Kidney (tissue), 14 donors: Measurements from ENCODE around the gene UBE3B. TPM values are rescaled to one million over a fixed set of nuclear protein-coding genes. Genes with fewer than 3 reads are reported as not detected.

Source experiments
- DNase-seq, 5 donors: peaks; one replicate each; pipeline ENCODE4 v3.0.0-alpha.2; 2013 to 2020
- FAIRE-seq: peaks from 2 replicates; lab custom pipeline; 2012; peaks lifted over from hg19 to GRCh38; lab: Jason Lieb, UNC
- H3K27ac ChIP-seq, 2 donors: one replicate each; pipeline ENCODE4 v1.7.0; 2013; ENCODE audit warnings: low read depth in 2 of 2, low read length in 2 of 2, inconsistent platforms in 1 of 2
- H3K27me3 ChIP-seq: one replicate; pipeline ENCODE4 v1.7.1; 2013; ENCODE audit warnings: low read length, inconsistent platforms; ENCODE audit not compliant: control insufficient read depth, insufficient read depth
- H3K36me3 ChIP-seq, 3 donors: one replicate each; pipeline versions ENCODE4 v1.7.0 to v1.7.1; 2013; ENCODE audit warnings: low read length in 3 of 3, control low read depth in 1 of 3, inconsistent platforms in 1 of 3; ENCODE audit not compliant: insufficient read depth in 3 of 3, control insufficient read depth in 2 of 3
- H3K4me1 ChIP-seq, 3 donors: one replicate each; pipeline versions ENCODE4 v1.7.0 to v1.7.1; 2013; ENCODE audit warnings: low read length in 3 of 3, inconsistent platforms in 1 of 3, low read depth in 1 of 3; ENCODE audit not compliant: control insufficient read depth in 2 of 3, insufficient read depth in 2 of 3
- H3K4me3 ChIP-seq, 3 donors: one replicate each; pipeline versions ENCODE4 v1.7.0 to v1.8.1; 2013; ENCODE audit warnings: low read length in 3 of 3, control low read depth in 1 of 3, inconsistent platforms in 1 of 3
- H3K9ac ChIP-seq, 3 donors: one replicate each; pipeline versions ENCODE4 v1.7.0 to v1.7.1; 2013; ENCODE audit warnings: low read length in 3 of 3, control low read depth in 1 of 3, inconsistent platforms in 1 of 3
- H3K9me3 ChIP-seq, 3 donors: one replicate each; pipeline versions ENCODE4 v1.7.0 to v1.7.1; 2013; ENCODE audit warnings: low read length in 3 of 3, control low read depth in 1 of 3, inconsistent platforms in 1 of 3; ENCODE audit not compliant: control insufficient read depth in 2 of 3, insufficient read depth in 1 of 3
- intact Hi-C: fragments of 100-400 bp; cut with DNase I; formaldehyde crosslinking; loops from one replicate; pipeline ENCODE4 v1.11.1; 2022
- polyA plus RNA-seq: library from polyadenylated mRNA; stranded (reverse); fragments of 350-450 nt; fragmentation: Illumina TruSeq; extraction: RNeasy Lipid Tissue Mini Kit (QIAGEN cat#74804); gene quantifications from one replicate; pipeline ENCODE4 v1.2.3, GENCODE V29; 2014; ENCODE audit warnings: low read depth, low replicate concordance; ENCODE audit not compliant: insufficient read depth
- total RNA-seq: library from RNA; stranded (reverse); fragmentation: NEBNext Ultra II Directional; extraction: Animal tissue kit (Norgen Biotek cat#: 25700); gene quantifications from one replicate; pipeline ENCODE4 v1.2.1, GENCODE V29; 2021
- TF ChIP-seq, protein P1 (sequence below): IDR thresholded peaks from 3 replicates; pipeline ENCODE4 v1.5.1; 2012; ENCODE audit warnings: mild to moderate bottlenecking, moderate library complexity, borderline replicate concordance; ENCODE audit not compliant: insufficient read depth; ENCODE audit errors: extremely low read depth
- donor health status: control.
- donor health status: control.
- donor health status: control.
- donor health status: control.
- donor health status: control.
- donor health status: DM: yes; HTN: yes; CAD: no.
- donor health status: Normal renal cell carcinoma (clear cell type).

The UBE3B gene
- total and polyA plus RNA-seq, 2 donors from 2014 or later = 13.9 to 44.3 TPM

DNA sequence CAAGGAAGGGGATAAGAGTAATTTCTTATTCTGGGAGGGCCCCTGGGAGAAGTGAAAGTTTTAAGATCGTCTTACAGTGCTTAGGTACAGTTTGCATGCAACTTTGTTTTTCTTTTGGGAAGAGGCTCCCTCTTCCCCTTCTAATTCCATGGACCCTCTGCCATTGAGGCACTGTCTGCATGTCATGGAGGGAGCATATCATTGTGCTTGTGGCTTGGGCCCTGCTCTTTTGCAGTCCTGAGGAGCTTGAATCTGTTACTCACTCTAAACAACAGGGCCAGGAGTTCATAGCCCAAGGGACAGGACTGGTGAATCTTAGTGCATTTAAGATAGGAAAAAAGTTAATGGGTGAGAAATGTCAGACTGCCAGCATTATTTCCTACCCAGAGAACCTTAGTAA lies 2.3 kb downstream of the UBE3B start:
- no peaks in the 10 kb centered on the region for H3K27me3 ChIP-seq
- DNase-seq = no peak
- no peak overlapping the region for H3K4me3 ChIP-seq
- intact Hi-C loops = loop anchor here (5.0 kb wide), 1 partner anchor 47 kb away; no protein-coding TSS in a partner anchor
- H3K9ac ChIP-seq = no peak overlapping the region
- H3K36me3 ChIP-seq = peaks cover 0 to 13% (median 8%) of the 10 kb centered on the region in 3 donors
- no peak overlapping the region for H3K27ac ChIP-seq
- H3K9me3 ChIP-seq = no peaks in the 10 kb centered on the region
- H3K4me1 ChIP-seq = peaks cover 0 to 20% (median 9%) of the 10 kb centered on the region in 3 donors
- no peak for FAIRE-seq
- TF ChIP-seq, protein P1, sequence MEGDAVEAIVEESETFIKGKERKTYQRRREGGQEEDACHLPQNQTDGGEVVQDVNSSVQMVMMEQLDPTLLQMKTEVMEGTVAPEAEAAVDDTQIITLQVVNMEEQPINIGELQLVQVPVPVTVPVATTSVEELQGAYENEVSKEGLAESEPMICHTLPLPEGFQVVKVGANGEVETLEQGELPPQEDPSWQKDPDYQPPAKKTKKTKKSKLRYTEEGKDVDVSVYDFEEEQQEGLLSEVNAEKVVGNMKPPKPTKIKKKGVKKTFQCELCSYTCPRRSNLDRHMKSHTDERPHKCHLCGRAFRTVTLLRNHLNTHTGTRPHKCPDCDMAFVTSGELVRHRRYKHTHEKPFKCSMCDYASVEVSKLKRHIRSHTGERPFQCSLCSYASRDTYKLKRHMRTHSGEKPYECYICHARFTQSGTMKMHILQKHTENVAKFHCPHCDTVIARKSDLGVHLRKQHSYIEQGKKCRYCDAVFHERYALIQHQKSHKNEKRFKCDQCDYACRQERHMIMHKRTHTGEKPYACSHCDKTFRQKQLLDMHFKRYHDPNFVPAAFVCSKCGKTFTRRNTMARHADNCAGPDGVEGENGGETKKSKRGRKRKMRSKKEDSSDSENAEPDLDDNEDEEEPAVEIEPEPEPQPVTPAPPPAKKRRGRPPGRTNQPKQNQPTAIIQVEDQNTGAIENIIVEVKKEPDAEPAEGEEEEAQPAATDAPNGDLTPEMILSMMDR = no peak

DNA sequence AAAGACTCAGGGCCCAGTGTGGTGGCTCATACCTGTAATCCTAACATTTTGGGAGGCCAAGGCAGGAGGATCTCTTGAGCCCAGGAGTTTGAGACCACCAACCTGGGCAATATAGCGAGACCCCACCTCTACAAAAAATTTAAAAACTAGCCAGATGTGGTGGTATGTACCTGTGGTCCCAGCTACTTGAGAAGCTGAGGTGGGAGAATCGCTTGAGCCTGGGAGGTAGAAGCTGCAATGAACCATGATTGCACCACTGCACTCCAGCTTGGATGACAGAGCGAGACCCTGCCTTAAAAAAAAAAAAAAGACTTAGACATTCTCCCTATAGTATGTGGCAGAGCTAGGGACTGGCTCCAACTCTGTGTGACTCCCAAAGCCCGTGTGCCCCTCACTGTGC lies 2.9 kb downstream of the UBE3B start:
- TF ChIP-seq, protein P1 = no peak
- Histone ChIP-seq H3K36me3 (peaks cover 4 to 19% (median 13%) of the 10 kb centered on the region in 3 donors), H3K9me3 (no peaks in the 10 kb centered on the region), H3K4me3 (no peak overlapping the region), H3K9ac (no peak overlapping the region), H3K4me1 (peaks cover 0 to 20% (median 9%) of the 10 kb centered on the region in 3 donors), H3K27ac (no peak overlapping the region), H3K27me3 (no peaks in the 10 kb centered on the region)
- intact Hi-C loops = no loop called here
- no peak for FAIRE-seq
- DNase-seq = no peak

DNA sequence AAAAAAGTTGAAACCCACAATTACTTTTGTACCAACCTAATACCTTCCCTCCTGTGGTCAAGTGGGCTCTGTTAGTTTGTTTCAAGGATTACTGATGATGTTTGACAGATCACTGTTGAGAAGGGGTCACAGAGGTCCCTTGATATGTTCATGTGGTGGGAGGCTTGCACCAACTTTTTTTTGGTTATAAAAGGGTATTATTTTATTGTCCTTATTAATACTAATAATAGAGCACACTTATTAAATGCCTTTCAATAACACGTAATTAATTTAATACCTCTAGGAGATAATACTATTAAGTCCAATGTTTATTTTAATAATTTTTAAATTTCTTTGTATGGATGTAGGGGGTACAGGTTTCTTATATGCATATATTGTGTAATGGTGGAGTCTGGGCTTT lies 4.4 kb downstream of the UBE3B start:
- H3K4me3 ChIP-seq = no peak overlapping the region
- peaks cover 0 to 8% (median 4%) of the 10 kb centered on the region in 3 donors for H3K4me1 ChIP-seq
- intact Hi-C loops = no loop called here
- DNase-seq (no peak), FAIRE-seq (no peak)
- H3K9me3 ChIP-seq = no peaks in the 10 kb centered on the region
- H3K36me3 ChIP-seq = peaks cover 13 to 34% (median 27%) of the 10 kb centered on the region in 3 donors
- no peak overlapping the region for H3K9ac ChIP-seq
- TF ChIP-seq, protein P1 = no peak
- no peak overlapping the region for H3K27ac ChIP-seq
- H3K27me3 ChIP-seq = no peaks in the 10 kb centered on the region

DNA sequence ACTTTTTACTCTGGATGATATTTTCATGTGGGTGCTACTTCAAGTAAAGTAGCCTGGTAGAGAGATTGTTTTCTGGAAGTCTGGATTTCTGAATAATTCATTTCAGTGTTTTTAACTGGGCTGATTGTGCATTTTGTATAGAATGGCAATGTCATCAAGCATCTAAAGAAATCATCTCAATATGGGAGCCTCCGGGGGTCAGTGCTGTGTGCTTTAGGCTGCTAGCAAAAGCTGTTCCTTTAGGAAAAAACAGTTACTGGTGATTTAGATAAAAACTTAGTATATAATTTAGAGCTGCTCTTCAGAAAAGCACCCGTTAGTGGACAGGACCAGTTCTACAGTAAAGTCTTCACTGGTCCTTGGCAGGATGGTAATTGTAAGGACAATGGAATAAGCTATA lies 5.1 kb downstream of the UBE3B start:
- FAIRE-seq = no peak
- peaks cover 0 to 8% (median 4%) of the 10 kb centered on the region in 3 donors for H3K4me1 ChIP-seq
- TF ChIP-seq, protein P1 = no peak
- H3K27me3 ChIP-seq = no peaks in the 10 kb centered on the region
- intact Hi-C loops = no loop called here
- no peak overlapping the region for H3K27ac ChIP-seq
- no peak overlapping the region for H3K4me3 ChIP-seq
- no peak for DNase-seq
- H3K9ac ChIP-seq = no peak overlapping the region
- peaks cover 13 to 41% (median 33%) of the 10 kb centered on the region in 3 donors for H3K36me3 ChIP-seq
- H3K9me3 ChIP-seq = no peaks in the 10 kb centered on the region
